Dendritic cell treated with granulocyte-macrophage colony-stimulating factor and Interleukin-4, amounts not matched to agents 40 ng/mL and 50 ng/mL, for 4 days (primary cell): ENCODE data around the gene BICRA.
"Not testable (repeated sequence)": the region's sequence is repeated elsewhere in the genome, so short reads cannot be mapped to it uniquely, and the experiment has no call there.

Source experiments
- H3K27ac Mint-ChIP-seq: one replicate; pipeline ENCODE4 v1.8.0; 2022; ENCODE audit warnings: mild to moderate bottlenecking, mixed read lengths
- H3K27me3 Mint-ChIP-seq: one replicate; pipeline ENCODE4 v1.8.0; 2022; ENCODE audit warnings: mild to moderate bottlenecking, mixed read lengths
- H3K36me3 Mint-ChIP-seq: one replicate; pipeline ENCODE4 v1.8.0; 2022; ENCODE audit warnings: low read depth, mixed read lengths
- H3K4me1 Mint-ChIP-seq: one replicate; pipeline ENCODE4 v1.8.0; 2022; ENCODE audit warnings: low read depth, mixed read lengths
- H3K4me3 Mint-ChIP-seq: one replicate; pipeline ENCODE4 v1.8.0; 2022; ENCODE audit warnings: mild to moderate bottlenecking, moderate library complexity, mixed read lengths
- H3K9me3 Mint-ChIP-seq: one replicate; pipeline ENCODE4 v1.8.0; 2022; ENCODE audit warnings: mixed read lengths
- intact Hi-C: fragments of 100-400 bp; cut with micrococcal nuclease; formaldehyde crosslinking; loops from one replicate; pipeline ENCODE4 v1.15.0; 2022

BICRA gene

DNA sequence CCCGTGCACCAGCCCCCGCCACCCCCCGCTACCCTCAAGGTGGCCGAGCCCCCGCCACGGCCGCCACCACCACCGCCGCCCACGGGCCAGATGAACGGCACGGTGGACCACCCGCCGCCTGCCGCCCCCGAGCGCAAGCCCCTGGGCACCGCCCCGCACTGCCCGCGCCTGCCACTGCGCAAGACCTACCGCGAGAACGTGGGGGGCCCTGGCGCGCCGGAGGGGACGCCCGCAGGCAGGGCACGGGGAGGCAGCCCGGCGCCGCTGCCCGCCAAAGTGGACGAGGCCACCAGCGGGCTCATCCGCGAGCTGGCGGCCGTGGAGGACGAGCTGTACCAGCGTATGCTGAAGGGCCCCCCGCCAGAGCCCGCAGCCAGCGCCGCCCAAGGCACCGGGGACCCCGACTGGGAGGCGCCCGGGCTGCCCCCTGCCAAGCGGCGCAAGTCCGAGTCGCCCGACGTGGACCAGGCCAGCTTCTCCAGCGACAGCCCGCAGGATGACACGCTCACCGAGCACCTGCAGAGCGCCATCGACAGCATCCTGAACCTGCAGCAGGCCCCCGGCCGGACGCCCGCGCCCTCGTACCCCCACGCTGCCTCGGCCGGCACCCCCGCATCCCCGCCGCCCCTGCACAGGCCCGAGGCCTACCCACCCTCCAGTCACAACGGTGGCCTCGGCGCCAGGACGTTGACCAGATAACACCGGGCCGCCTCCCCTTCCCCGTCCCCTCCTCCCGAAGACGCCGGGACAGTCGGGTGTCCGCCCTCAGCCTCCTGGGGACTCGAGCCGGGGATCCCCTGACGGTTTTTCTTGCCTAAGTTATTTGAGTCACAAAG is 93.0 kb downstream of the BICRA start:
- peaks cover 23% of the 10 kb centered on the region for H3K4me1 Mint-ChIP-seq
- peaks cover 53% of the 10 kb centered on the region for H3K36me3 Mint-ChIP-seq

GRCh38 chr19:47702671-47703070 is 93.7 kb downstream of the BICRA start:
- intact Hi-C loops, result no loop called here

More for the DNA sequence above, 93.0 kb downstream of the BICRA start:
- intact Hi-C loops, result no loop called here
- peaks cover 4% of the 10 kb centered on the region for H3K27me3 Mint-ChIP-seq
- no peaks in the 10 kb centered on the region for H3K9me3 Mint-ChIP-seq
- no peak overlapping the region for H3K4me3 Mint-ChIP-seq
- H3K27ac Mint-ChIP-seq, result no peak overlapping the region

GRCh38 chr19:47703301-47703700 is 94.4 kb downstream of the BICRA start:
- intact Hi-C loops, result no loop called here
- Mint-ChIP-seq H3K27me3 (peaks cover 13% of the 10 kb centered on the region), H3K9me3 (no peaks in the 10 kb centered on the region), H3K27ac (no peak overlapping the region), H3K4me1 (peaks cover 18% of the 10 kb centered on the region), H3K36me3 (peaks cover 47% of the 10 kb centered on the region), H3K4me3 (no peak overlapping the region)

More at GRCh38 chr19:47702671-47703070, 93.7 kb downstream of the BICRA start:
- Mint-ChIP-seq H3K27me3 (peaks cover 11% of the 10 kb centered on the region), H3K9me3 (no peaks in the 10 kb centered on the region), H3K27ac (peak overlapping the region; percentile 34), H3K4me3 (no peak overlapping the region), H3K4me1 (peaks cover 24% of the 10 kb centered on the region), H3K36me3 (peaks cover 51% of the 10 kb centered on the region)

- Mint-ChIP-seq H3K9me3 (no peaks in the 10 kb centered on the region), H3K27me3 (peaks cover 13% of the 10 kb centered on the region), H3K36me3 (peaks cover 40% of the 10 kb centered on the region), H3K4me1 (peaks cover 12% of the 10 kb centered on the region), H3K4me3 (no peak overlapping the region), H3K27ac (no peak overlapping the region)
- intact Hi-C loops, result no loop called here
Measured at GRCh38 chr19:47704024-47704423, 95.1 kb downstream of the BICRA start.

DNA sequence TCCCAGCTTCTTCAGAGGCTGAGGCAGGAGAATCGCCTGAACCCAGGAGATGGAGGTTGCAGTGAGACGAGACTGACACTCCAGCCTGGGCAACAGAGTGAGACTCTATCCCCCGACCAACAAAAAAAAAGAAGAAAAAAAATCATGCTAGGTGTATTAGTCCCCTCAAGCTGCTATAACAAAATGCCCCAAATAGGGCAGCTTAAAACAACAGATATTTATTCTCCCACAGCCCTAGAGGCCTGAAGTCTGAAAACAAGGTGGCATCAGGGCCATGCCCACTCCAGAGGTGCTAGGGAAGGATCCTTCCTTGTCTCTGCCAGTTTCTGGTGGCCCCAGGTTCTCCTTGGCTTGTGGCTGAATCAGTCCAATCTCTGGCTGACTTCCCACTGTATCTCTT is 95.7 kb downstream of the BICRA start:
- H3K9me3 Mint-ChIP-seq, result no peaks in the 10 kb centered on the region
- no peak overlapping the region for H3K27ac Mint-ChIP-seq
- intact Hi-C loops, result no loop called here

GRCh38 chr19:47707135-47707925 is 98.4 kb downstream of the BICRA start:
- no peak overlapping the region for H3K27ac Mint-ChIP-seq
- no peaks in the 10 kb centered on the region for H3K9me3 Mint-ChIP-seq
- H3K27me3 Mint-ChIP-seq, result peaks cover 26% of the 10 kb centered on the region
- peaks cover 9% of the 10 kb centered on the region for H3K36me3 Mint-ChIP-seq
- no peak overlapping the region for H3K4me3 Mint-ChIP-seq
- intact Hi-C loops, result loop anchor here (1.0 kb wide), 1 partner anchor 271 kb away; no protein-coding TSS in a partner anchor
- H3K4me1 Mint-ChIP-seq, result peaks cover 10% of the 10 kb centered on the region

More for the DNA sequence above, 95.7 kb downstream of the BICRA start:
- Mint-ChIP-seq H3K4me3 (no peak overlapping the region), H3K4me1 (peaks cover 11% of the 10 kb centered on the region), H3K27me3 (peaks cover 13% of the 10 kb centered on the region), H3K36me3 (peaks cover 34% of the 10 kb centered on the region)

- intact Hi-C loops, result no loop called here
- no peaks in the 10 kb centered on the region for H3K36me3 Mint-ChIP-seq
- no peaks in the 10 kb centered on the region for H3K9me3 Mint-ChIP-seq
- no peak overlapping the region for H3K4me3 Mint-ChIP-seq
- no peak overlapping the region for H3K27ac Mint-ChIP-seq
- peaks cover 54% of the 10 kb centered on the region for H3K27me3 Mint-ChIP-seq
- H3K4me1 Mint-ChIP-seq, result peaks cover 18% of the 10 kb centered on the region
Measured at GRCh38 chr19:47711652-47712242, 102.8 kb downstream of the BICRA start.

- intact Hi-C loops, result loop anchor here (1.0 kb wide), 2 partner anchors 30 to 75 kb away; no protein-coding TSS in a partner anchor
- peaks cover 15% of the 10 kb centered on the region for H3K4me1 Mint-ChIP-seq
- H3K27me3 Mint-ChIP-seq, result peaks cover 45% of the 10 kb centered on the region
- H3K27ac Mint-ChIP-seq, result no peak within 1 kb of the TSS
- no peaks in the 10 kb centered on the region for H3K36me3 Mint-ChIP-seq
- H3K4me3 Mint-ChIP-seq, result peak within 1 kb of the TSS; percentile 41
- H3K9me3 Mint-ChIP-seq, result no peaks in the 10 kb centered on the region
Measured at GRCh38 chr19:47713046-47714021, 104.4 kb downstream of the BICRA start, which contains the start of gene EHD2. Gene EHD2 (plus strand): TSS chr19:47713422. CDS start chr19:47716613, 3,191 bp downstream.

GRCh38 chr19:47714339-47714738 is 105.4 kb downstream of the BICRA start:
- Mint-ChIP-seq H3K9me3 (no peaks in the 10 kb centered on the region), H3K4me1 (peaks cover 15% of the 10 kb centered on the region), H3K27me3 (peaks cover 45% of the 10 kb centered on the region), H3K36me3 (no peaks in the 10 kb centered on the region), H3K4me3 (no peak overlapping the region), H3K27ac (no peak overlapping the region)
- intact Hi-C loops, result no loop called here

DNA sequence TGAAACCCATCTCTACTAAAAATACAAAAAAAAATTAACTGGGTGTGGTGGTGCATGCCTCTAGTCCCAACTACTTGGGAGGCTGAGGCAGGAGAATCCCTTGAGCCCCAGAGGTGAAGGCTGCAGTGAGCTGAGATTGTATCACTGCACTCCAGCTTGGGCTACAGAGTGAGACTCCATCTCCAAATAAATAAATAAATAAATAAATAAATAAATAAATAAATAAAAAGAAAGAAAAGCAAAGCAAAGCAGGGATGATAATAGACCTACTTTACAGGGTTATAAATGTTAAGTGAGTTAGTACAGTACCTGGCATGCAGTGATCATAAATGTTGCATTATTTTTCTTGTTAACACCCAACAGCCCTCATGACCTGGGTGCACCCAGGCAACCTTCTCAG is 105.9 kb downstream of the BICRA start:
- H3K36me3 Mint-ChIP-seq, intact Hi-C loops, H3K27ac Mint-ChIP-seq, H3K4me3 Mint-ChIP-seq, H3K9me3 Mint-ChIP-seq: not testable (repeated sequence)
- H3K4me1 Mint-ChIP-seq, result peaks cover 15% of the 10 kb centered on the region
- peaks cover 45% of the 10 kb centered on the region for H3K27me3 Mint-ChIP-seq

- no peak overlapping the region for H3K4me3 Mint-ChIP-seq
- H3K4me1 Mint-ChIP-seq, result peaks cover 15% of the 10 kb centered on the region
- intact Hi-C loops, result no loop called here
- H3K27ac Mint-ChIP-seq, result no peak overlapping the region
- H3K27me3 Mint-ChIP-seq, result peaks cover 38% of the 10 kb centered on the region
- no peaks in the 10 kb centered on the region for H3K9me3 Mint-ChIP-seq
- H3K36me3 Mint-ChIP-seq, result no peaks in the 10 kb centered on the region
Measured at GRCh38 chr19:47716270-47716937, 107.5 kb downstream of the BICRA start.

- peaks cover 23% of the 10 kb centered on the region for H3K27me3 Mint-ChIP-seq
- H3K4me1 Mint-ChIP-seq, H3K9me3 Mint-ChIP-seq, intact Hi-C loops, H3K36me3 Mint-ChIP-seq, H3K27ac Mint-ChIP-seq, H3K4me3 Mint-ChIP-seq: not testable (repeated sequence)
Measured at GRCh38 chr19:47718415-47719046, 109.6 kb downstream of the BICRA start.
